ENCODE data around the gene EXOC6B. TPM values are rescaled to one million over a fixed set of nuclear protein-coding genes. Genes with fewer than 3 reads are reported as not detected.

The EXOC6B gene
- total and polyA plus RNA-seq, 9 of the 15 experiments (the other 6 are each of a cell fraction or from before 2014, with no cell fraction given): 0.28 to 4.2 (median 2.0) TPM

GRCh38 chr2:72222829-72223564 is 602.8 kb downstream of the EXOC6B start:
- Histone ChIP-seq H3K9ac (ENCODE audit: insufficient read depth in 1 of 2, low read depth in 2 of 2, low read length in 2 of 2) (no peak overlapping the region), H3K4me2 (ENCODE audit: insufficient read depth, low read length) (no peak overlapping the region), H3K4me1 (replicated peaks in 1 of 2; ENCODE audit: control insufficient read depth in 2 of 2, insufficient read depth in 2 of 2, low read length in 2 of 2) (no peaks in the 10 kb centered on the region), H3K27me3 (ENCODE audit: control insufficient read depth in 2 of 2, insufficient read depth in 2 of 2, low read length in 2 of 2) (no peaks in the 10 kb centered on the region), H3K27ac (ENCODE audit: extremely low read depth, low read depth, low read length) (no peak overlapping the region), H4K20me1 (replicated peaks; ENCODE audit: control insufficient read depth, insufficient read depth, low read length) (no peaks in the 10 kb centered on the region), H3K79me2 (ENCODE audit: control insufficient read depth, insufficient read depth, low read length) (no peaks in the 10 kb centered on the region), H3K4me3 (no peak overlapping the region), H3K9me3 (replicated peaks; ENCODE audit: control insufficient read depth, insufficient read depth, low read depth, low read length) (no peaks in the 10 kb centered on the region), H3K9me1 (ENCODE audit: control insufficient read depth, insufficient read depth, low read length) (no peaks in the 10 kb centered on the region), H2AFZ (ENCODE audit: low read depth, low read length) (no peak overlapping the region), H3K36me3 (ENCODE audit: control insufficient read depth, insufficient read depth, low read length) (no peaks in the 10 kb centered on the region)
- in situ Hi-C loops (cut with MboI): no loop called here
- ChIA-PET POLR2A (interaction anchor here (1.1 kb wide), 1 partner anchor 10 kb away, joined by 3 read pairs; no protein-coding TSS in a partner anchor), CTCF (ENCODE audit: low intra/inter-chr PET ratio) (no interaction called here)
- 3% methylated on average over 3 of the region's 3 CpGs for WGBS (ENCODE audit: insufficient coverage, low coverage, missing lambda C conversion rate)
- DNase-seq (ENCODE audit: extremely low read depth in 1 of 4, low spot score in 3 of 4) (no peak), ATAC-seq (no peak), FAIRE-seq (no peak)
- no TSS peak for BruUV-seq (replicated peaks)
- intact Hi-C loops (cut with micrococcal nuclease): no loop called here
- TF ChIP-seq ZC3H4 (CRISPR knock-in tag; IDR thresholded peaks at IDR 0.05; ENCODE audit: borderline replicate concordance): no peak
- TF ChIP-seq HNRNPL (IDR thresholded peaks at IDR 0.05; ENCODE audit: low read depth, low read length): no peak
- no peak for TF ChIP-seq E2F3 (CRISPR knock-in tag; IDR thresholded peaks at IDR 0.05)
- TF ChIP-seq, protein P1, sequence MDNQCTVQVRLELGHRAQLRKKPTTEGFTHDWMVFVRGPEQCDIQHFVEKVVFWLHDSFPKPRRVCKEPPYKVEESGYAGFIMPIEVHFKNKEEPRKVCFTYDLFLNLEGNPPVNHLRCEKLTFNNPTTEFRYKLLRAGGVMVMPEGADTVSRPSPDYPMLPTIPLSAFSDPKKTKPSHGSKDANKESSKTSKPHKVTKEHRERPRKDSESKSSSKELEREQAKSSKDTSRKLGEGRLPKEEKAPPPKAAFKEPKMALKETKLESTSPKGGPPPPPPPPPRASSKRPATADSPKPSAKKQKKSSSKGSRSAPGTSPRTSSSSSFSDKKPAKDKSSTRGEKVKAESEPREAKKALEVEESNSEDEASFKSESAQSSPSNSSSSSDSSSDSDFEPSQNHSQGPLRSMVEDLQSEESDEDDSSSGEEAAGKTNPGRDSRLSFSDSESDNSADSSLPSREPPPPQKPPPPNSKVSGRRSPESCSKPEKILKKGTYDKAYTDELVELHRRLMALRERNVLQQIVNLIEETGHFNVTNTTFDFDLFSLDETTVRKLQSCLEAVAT (IDR thresholded peaks at IDR 0.05): no peak
- no peak for TF ChIP-seq SMARCC2 (IDR thresholded peaks at IDR 0.05; ENCODE audit: low read depth)
- TF ChIP-seq CHD4 (IDR thresholded peaks at IDR 0.05; ENCODE audit: insufficient read depth, insufficient replicate concordance, low read depth, low read length, poor library complexity, severe bottlenecking): no peak
- TF ChIP-seq TSHZ1 (CRISPR knock-in tag; IDR thresholded peaks at IDR 0.05): no peak
- no peak for TF ChIP-seq POLR2B (IDR thresholded peaks at IDR 0.05; ENCODE audit: low read depth, partially characterized antibody)
- TF ChIP-seq THRAP3 (IDR thresholded peaks at IDR 0.05; ENCODE audit: borderline replicate concordance): no peak
- no peak for TF ChIP-seq GATA2 (CRISPR knock-in tag; IDR thresholded peaks at IDR 0.05)
- TF ChIP-seq DIDO1 (tag; IDR thresholded peaks at IDR 0.05; ENCODE audit: low read depth): no peak
- TF ChIP-seq ZNF24 (IDR thresholded peaks at IDR 0.05): no peak
- TF ChIP-seq ZNF384 (IDR thresholded peaks at IDR 0.05; ENCODE audit: low read depth, low read length): no peak
- TF ChIP-seq PBX2 (CRISPR knock-in tag; IDR thresholded peaks at IDR 0.05; ENCODE audit: low read depth): no peak
- TF ChIP-seq PBX2 (tag; conservative IDR thresholded peaks at IDR 0.05; ENCODE audit: low read depth): no peak
- no peak for TF ChIP-seq WHSC1 (IDR thresholded peaks at IDR 0.05; ENCODE audit: low read length)

All from K562 (cell line).